HG03064 (cell line): ENCODE results near the gene LMTK3.

Experiments used
- ATAC-seq: cut with Tn5 transposase; IDR thresholded peaks from one replicate; pipeline ENCODE4 v1.9.1; 2021; ENCODE audit warnings: low read depth; ENCODE audit not compliant: unreplicated experiment

Gene LMTK3

DNA sequence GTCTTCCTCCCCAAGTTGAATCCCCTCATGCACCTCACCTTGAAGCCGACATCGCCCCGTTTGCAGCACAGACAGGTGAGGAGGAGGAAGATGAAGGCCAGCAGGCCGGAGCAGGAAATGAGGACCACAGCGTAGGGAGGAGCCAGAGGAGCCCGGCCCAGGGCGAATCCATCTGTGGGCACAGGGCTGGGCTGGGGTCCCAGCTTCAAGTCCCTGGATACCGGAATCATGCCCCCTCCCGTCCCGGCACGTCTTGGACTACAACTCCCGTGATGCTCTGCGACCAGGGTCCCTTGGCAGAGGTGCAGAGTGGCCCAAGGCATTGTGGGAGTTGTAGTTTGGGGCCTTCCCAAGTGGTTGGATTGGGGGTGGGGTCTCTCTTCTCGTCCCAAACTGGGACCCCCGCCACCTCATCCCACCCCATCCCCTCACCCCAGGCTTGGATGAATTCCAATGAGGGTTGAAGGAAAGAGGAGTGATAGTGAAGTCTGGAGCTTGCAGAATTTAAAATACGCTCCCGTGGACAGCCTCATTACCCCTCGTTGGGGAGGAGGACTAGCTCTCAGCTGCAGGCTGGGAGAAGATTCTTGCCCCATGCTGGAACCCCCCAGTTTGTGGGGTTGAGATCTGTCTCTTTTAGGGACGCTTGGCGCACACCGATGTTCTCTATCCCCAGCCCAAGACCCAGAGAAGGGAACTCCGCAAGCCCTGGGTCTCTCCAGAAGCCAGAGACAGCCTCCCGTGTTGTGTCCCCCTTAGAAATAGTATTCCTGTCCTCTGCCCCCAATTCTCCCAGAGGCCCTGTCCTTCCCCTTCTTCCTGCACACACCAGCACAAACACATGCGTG, 990 bp downstream of the LMTK3 start:
- ATAC-seq, result no peak

DNA sequence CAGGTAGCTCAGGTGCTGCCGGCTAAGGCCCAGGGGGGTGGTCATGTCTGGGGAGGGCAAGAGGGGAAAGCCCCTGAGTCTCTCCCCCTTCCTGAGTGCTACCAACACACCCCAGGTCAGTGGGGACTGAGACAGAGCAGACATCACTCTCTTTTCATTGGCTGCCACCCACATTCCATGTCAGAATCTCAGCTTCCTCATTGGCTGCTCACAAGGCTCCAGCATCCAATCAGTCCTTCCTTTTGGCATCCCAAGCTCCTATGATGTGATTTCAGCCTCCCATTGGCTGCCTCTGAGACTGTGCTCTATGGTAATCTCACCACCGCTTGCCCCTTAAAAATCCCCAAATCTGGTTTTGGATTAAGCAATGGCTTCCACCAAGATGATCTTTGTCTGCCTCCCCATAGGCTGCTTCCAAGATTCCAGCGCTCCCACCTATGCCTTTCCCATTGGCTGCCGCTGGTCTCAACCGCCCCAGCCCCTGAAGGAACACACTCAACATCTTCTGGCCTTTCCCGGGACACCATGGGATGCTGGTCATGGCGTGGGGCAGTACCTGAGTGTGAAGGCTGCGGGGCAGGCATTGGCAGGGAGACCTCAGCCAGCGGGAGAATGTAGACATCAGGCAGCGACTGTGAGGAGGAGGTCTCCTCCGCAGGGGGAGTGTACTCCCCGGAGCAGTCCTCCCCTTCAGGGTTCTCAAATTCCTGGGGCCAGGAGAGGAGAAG, 2.0 kb downstream of the LMTK3 start:
- ATAC-seq, result no peak

DNA sequence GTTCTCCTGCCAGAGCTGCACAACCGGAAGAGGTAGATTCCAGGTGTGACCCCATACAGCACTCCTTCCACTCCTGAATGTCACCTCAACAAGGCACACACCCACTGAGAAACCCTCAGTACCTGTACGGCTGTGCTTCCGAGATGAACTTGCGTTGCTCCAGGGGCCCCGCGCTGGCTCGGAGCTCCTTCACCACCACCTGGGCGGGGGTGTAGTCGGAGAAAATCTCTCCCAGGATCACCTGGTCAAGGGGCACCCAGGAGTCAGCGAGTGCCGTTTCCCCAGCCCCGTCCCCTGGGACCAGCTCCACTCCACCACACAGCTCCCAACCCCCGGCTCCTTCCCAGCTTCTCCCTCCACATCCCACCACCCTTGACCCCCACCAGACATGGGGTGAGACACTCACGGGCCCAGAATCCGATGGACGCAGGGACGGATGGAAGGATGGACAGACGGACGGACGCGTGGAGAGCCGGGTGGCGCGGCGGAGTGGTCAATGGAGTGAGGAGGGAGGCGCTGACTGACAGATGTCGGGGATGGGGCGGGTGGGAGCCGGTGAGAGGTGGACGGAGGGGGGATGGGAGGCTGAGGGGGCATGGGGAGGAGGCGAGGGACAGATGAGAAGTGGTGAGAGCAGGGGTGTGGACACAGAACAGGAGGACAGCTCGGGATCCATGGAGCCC, 2.8 kb downstream of the LMTK3 start:
- no peak for ATAC-seq

DNA sequence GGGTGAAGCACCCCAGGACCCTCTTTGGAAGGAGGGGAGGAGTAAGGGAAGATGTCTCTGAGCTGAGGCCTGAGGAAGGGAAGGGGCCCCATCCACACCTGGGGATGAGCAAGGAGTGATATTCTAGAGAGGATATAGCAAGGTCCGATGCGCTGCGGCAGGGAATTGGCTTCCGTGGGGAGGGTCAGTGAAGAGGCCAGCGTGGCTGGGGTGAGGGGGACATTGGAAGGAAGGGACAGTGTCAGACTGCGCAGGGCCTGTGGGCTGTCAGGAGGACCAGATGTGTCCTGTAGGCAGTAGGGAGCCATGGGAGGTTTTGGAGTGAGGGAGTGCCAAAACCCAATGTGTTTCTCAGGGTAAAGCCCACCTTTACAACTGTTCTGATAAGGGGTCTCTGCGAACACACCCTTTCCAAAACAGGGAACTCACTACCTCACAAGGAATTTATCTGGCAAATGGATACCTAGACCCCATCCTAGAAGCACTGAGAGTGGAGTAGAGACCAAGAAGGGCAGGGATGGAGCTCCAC, 3.7 kb downstream of the LMTK3 start:
- no peak for ATAC-seq

DNA sequence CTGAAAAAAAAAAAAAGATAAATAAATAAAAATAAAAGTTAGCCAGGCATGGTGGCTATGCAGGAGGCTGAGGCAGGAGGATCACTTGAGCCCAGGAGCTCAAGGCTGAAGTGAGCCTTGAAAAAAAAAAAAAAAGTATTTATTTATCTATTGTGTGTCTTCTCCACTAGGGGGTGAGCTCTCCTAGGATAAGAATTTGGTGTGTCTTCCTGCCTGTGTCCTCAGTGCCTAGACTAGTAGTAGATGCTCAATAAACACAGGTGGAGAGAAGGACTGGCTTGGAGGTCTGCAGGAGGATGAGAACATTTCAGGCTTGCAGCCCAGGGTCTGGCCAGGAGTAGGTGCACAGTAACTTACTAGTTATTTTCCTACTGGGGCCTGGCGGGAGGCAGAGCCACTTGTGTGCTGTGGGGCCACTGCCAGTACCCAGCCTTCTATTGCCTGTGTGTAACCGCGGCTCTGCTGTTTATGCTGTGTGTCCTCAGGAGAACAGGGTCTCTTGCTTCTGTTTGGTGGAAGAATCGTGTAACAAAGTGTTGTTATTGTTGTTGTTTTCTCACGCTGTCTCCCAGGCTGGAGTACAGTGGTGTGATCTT, 5.4 kb downstream of the LMTK3 start:
- no peak for ATAC-seq

DNA sequence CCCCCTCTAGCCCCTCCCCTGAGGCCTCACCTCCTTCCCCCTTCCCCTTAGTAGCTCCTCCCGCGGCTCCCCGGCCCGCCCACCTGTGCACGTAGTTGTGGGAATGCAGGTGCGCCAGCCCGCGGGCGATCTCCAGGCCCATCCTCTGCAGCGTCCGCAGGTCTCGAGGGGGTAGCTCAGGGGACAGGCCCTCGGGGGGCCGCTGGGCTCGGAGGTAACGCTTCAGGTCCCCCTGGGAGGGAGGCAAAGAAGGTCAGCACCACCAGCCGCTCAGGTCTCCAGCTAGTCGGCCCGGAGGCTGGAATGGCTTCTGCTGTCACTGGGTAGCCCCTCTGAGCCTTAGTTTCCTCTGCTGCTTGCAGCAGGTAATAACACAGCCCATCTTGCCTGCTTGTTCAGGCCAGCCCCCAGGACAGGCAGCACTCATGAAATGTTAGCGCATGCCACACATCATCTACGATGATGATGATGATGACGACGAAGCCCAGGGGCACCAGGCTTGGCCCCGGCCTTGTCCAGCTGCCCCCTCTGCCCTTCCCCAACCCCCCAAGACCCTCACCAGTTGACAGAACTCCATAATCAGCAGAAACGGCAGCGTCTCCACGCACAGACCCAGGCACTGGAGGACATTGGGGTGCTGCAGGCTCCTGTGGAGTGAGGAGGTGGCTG, 9.2 kb downstream of the LMTK3 start:
- no peak for ATAC-seq

DNA sequence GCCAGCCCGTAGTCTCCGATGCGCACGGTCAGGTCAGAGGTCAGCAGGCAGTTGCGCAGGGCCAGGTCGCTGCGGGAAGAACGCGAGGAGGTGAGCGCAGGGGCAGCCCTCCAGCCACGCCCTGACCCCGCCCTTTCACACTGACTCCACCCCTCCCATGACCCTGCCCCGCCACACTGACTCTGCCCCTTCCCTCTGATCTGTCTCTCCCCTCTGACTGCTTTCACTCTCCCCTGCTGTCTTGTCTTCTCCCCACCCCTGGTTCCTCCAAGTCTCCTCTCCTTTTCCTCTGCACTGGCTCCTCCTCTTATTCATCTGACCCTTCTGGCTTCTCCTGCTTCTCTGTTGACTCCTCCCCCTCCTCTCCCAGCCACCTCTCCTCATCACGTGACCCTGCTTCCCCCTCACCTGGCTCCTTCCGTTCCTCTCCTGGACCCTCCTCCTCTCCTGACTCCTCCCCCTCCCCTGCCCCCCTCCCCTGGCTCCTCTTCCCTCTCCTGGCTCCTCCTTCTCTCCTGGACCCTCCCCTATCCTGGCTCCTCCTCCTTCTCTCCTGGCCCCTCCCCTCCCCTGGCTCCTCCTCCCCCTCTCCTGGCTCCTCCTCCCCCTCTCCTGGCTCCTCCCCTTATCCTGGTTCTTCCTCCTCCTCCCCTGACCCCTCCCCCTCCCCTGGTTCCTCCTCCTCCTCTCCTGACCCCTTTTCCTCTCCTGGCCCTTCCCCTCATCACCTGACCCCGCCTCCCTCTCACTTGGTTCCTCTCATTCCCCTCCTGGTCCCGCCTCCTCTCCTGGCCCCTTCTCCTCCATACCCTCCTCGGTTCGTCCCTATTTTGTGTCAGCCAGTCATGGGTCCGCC, 9.9 kb downstream of the LMTK3 start:
- ATAC-seq, result no peak

DNA sequence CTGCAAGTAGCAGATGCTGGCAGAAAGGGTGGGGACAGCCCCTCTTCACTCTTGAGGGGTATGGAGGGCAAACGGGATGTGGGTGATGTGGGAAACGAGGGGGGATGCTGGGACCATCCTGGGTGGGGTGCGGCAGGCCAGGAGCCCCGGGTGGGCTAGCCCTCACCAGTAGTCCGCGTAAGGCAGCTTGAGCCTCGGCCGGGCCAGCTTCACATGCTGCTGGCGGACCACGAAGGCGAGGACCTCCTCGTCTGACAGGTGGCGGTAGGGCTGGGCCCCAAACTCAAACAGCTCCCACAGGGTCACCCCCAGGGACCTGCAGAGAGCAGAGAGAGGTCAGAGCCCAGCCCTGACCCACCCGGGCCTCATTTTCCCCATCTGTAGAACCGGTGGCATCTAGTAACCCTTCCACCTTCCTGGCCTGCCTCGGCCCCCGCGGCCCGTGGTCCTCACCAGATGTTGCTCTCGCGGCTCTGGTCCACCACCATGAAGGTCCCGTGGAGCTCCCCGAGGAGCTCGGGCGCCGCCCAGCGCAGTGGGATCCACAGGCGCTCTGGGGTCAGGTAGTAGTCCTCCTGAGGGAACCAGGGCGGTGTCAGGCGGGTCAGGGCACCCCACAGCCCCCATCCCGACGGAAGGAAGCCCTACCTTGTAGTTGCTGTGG, 10.7 kb downstream of the LMTK3 start:
- ATAC-seq, result no peak

DNA sequence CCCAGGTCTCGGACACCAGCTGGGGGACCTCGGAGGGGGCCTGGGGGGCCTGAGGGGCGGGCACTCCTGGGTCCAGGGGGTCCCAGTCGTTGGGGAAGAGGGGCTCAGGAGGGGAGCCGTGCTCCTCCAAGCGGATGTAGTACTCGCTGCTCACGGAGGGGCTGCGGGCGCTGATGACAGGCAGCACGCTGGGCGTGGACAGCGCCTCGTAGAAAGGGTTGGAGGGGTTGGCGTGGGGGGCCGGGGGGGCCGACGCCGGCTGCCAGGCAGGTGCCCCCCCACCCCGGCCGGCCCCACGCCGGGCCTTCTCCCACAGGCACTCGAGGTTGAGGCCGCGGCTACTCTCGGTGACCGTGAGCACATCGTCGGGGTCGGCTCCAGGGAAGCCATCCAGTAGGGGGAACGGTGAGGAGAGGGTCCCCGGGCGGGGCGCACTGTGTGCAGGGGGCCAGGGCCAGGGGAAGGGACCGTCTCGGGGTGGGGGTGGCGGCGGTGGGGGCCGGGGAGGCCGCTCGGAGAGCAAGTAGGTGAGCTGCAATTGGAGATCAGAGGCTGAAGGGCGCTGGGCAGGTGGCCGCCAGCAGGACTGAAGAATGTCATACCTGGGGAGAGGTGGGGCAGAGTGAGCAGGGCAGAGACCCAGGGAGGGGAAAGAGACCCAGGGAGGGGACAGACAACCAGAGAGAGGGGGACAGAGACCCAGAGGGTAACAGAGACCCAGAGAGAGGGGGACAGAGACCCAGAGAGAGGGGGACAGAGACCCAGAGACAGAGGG, 12.1 kb downstream of the LMTK3 start:
- ATAC-seq, result no peak

DNA sequence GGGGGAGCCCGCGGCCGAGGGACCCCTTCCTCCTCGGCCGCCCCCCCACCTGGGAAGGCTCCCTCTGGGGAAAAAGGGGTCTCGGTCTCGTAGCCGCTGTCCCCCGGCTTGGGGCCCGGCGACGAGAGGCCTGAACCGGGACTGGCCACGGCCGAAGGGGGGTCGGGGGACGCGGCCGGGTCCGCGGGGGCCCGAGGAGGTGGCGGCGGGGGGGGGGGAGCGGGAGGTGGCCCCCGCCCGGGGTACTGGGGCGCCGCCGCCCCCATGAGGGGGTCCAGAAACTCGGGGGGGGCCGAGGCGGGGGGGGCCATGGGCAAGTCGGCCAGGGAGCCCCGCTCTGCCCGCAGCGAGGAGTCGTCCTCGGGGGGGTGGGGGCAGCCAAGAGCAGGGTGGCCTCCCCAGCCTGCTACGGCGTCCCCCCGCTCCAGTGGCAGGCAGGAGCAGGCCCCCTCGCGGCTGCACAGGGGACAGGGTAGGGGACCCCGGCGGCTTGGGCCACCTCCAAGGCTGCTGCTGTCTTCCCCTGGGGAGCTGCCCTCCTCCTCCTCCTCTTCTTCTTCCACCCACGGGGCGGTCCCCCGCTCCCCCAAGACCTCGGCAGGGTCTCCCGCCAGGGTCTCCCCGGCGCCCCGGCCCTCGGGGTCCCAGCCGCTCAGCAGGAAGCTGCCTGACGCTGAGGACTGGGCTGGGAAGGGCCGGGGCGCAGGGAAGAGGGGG, 12.9 kb downstream of the LMTK3 start:
- ATAC-seq, result no peak

DNA sequence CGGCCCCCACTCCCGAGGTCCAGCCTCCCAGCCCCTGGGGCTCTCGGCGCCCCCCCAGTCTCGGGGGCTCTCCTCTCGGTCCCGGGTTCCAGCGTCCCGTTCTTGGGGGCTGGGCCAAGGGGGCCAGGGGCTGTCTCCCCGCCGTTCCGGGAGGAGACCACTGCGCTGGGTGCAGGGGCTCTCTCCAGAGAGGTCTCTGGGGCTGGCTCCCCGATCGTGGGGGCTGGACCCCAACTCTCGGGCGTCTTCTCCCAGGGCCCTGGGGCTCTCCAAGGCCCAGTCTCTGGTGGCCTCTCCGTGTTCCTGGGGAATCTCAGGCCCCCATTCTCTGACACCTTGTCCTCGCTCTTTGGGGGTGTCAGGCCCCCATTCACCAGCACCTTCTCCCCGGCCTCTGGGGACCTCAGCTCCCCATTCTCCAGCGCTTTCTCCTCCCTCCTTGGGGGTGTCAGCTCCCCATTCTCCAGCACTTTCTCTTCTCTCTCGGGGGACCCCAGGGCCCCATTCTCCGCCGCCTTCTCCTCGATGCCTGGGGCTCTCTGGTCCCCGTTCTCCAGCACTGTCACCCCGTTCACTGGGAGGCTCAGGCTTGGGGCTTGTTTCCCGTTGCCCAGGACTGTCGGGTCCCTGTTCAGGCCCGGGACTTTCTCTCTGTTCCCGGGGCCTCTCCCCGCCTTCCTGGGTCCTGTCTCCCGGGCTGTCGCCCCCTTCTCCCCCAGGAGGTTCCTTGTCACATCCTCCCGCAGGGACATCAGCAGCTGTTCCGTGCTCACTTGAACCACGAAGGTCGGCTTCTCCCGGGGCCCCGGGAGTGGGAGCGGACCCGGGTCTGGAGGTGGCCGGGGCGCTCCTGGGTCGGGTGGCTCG, 13.7 kb downstream of the LMTK3 start:
- ATAC-seq, result no peak

DNA sequence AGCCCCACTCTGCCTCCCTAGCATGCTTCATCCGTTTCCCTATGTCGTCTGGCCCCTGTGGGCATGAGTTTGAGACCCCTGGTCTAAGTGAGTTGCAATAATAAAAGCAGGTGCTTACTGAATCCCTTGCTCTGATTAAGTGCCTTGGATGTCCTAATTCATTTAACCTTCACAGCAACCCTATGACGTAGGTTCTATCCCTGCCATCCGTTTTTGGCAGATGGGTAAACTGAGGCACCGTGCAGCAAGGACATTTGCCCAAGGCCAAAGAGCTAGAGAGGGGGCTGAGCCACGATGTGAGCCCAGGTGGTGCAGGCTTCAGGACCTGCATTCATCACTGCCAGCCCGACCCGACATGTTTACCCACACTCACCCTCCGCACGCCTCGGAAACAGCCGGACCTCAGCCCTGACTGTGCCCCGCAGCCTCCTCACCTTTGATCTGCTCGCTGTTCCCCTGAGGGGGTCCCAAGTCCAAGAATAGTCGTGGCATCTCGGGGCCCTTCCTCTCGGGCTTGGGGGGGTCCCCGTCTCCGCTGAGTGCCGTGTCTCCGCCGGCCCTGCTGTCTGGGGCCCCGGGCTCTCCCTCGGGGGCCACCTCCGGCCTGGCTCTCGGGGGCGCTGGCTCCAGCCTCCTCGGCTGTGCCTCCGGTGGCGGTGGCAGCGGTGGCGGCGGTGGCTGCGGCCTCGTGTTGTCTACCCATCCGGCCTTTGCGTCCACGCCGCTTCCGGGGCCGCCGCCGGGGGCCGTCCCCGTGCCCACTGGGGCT, 14.5 kb downstream of the LMTK3 start:
- no peak for ATAC-seq

DNA sequence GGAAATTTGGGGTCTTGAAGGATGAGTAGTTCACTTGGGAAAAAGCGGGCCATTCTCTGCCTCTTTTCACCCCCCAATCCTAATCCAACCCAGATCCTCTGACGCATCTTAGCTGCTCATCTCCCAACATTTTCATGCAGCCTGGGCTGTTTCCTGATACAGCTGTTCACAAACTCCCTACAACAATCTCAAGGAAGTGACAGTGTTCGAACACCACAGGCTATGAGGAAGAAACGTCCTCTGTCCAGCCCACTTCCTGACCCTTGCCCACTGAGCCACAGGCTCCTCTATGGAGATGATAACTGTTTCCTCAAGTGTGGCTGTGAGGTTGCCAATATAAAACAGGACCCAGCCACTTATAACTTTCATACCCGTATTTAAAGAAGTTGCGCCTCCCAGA, 16.2 kb downstream of the LMTK3 start:
- ATAC-seq, result no peak

DNA sequence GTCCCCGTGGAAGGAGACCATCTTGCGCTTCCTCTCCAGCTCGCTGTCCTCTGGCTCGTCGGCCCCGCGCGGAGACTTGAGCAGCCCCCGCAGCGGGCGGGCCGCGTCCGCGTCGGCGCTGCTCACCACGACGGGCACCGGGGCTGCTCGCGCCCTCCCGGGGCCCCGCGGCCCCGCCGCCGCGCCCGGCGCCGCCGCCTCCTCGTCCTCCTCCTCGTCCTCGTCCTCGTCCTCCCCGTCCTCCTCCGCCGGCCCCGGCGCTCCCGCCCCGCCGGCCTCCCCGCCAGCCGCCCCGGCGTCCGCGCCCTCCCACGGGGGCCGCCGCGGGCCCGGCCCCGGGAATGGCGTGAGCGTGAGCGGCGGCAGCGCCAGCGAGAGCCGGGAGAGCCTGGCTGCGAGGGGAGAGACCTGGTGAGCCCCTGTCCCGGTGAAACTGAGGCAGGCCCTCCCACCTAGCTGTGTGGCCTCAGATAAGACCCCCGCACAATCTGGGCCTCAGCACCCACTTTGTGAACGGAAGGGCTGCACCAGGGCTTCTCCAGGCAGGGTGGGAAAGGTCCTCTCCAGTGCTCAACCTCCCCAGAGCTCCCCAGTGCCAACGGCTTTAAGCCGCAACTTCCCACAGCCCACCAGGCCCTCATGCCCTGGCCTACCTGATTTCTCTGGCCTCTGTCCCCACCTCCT, 17.8 kb downstream of the LMTK3 start:
- peak; percentile 7 for ATAC-seq
